ENCODE results near the gene CREB3L2. TPM values are rescaled to one million over a fixed set of nuclear protein-coding genes. Genes with fewer than 3 reads are reported as not detected.

Gene CREB3L2
- total and polyA plus RNA-seq, 2 of the 8 experiments (the other 6 are each of a cell fraction or from before 2014, with no cell fraction given), result 14.4 to 48.3 TPM

DNA sequence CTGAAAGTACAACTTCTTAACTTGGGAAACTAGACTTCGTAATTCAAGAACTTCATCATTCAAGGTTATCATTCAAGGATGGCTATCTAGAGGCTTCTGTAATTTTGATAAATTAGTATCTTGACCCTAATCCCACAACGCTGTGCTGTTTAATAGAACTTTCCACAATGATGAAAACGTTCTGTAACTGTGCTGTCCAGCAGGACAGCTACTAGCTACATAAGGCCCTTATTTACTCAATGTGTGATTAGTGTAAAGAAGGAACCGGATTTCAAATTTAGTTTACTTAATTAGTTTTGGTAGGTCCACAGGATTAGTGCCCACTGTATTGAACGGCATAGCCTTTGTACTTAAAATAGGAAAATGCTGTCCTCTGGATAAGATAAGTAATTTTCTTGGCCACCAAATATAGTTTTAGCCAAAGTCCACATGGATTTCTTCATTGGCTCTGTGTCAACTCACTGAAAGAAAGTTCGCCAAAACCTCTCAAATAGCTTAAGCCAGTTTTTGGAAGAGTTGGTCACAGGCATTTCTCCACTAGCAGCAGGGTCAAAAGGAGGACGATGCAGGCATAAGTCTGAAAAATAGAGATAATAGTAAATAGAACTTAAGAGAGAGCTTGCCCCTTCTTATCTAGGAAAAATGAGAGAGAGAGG lies 172.4 kb downstream of the CREB3L2 start:
- no peak overlapping the region for H3K9ac ChIP-seq (replicated peaks in 1 of 4; ENCODE audit: extremely low read depth in 1 of 4, low read depth in 3 of 4, low read length in 3 of 4)
- H3K4me3 ChIP-seq (ENCODE audit: extremely low read depth in 1 of 4, insufficient read depth in 2 of 4, low read depth in 3 of 4, low read length in 4 of 4), result no peak overlapping the region
- H4K91ac ChIP-seq (replicated peaks; ENCODE audit: insufficient read length, low read length), result no peak overlapping the region
- CTCF ChIA-PET (ENCODE audit: partially characterized antibody), result interaction anchor here (1.0 to 1.6 kb wide), 4 partner anchors 14 to 985 kb away, joined by 3 to 4 read pairs (median 4); no protein-coding TSS in a partner anchor
- no peak overlapping the region for H3K27ac ChIP-seq (ENCODE audit: low read depth, low read length)
- H3K36me3 ChIP-seq (ENCODE audit: control insufficient read depth in 2 of 4, insufficient read depth in 4 of 4, low read length in 3 of 4), result peaks cover 0 to 6% (median 0%) of the 10 kb centered on the region in 4 experiments; a peak in 3 of 8 replicates
- H3K79me2 ChIP-seq (ENCODE audit: control insufficient read depth in 1 of 2, insufficient read depth in 2 of 2, low read length in 2 of 2), result no peaks in the 10 kb centered on the region
- H2BK120ac ChIP-seq (replicated peaks; ENCODE audit: low read depth, low read length), result no peak overlapping the region
- POLR2A ChIA-PET (ENCODE audit: partially characterized antibody), result no interaction called here
- H3K56ac ChIP-seq (replicated peaks; ENCODE audit: insufficient read length, low read depth, low read length), result no peak overlapping the region
- FAIRE-seq (no peak), DNase-seq (ENCODE audit: low read depth in 1 of 2, low spot score in 2 of 2) (no peak)
- H4K8ac ChIP-seq (ENCODE audit: extremely low read depth, insufficient read depth, low read length), result no peak overlapping the region
- H2BK20ac ChIP-seq (ENCODE audit: low read length), result no peak overlapping the region
- H4K20me1 ChIP-seq (replicated peaks in 1 of 2; ENCODE audit: control insufficient read depth in 1 of 2, insufficient read depth in 2 of 2, low read length in 2 of 2), result no peaks in the 10 kb centered on the region
- H2BK5ac ChIP-seq (ENCODE audit: low read depth, low read length), result no peak overlapping the region
- peaks cover 26 to 27% of the 10 kb centered on the region in 2 experiments for H3K9me3 ChIP-seq (ENCODE audit: insufficient read depth in 2 of 2, low read depth in 1 of 2, low read length in 1 of 2)
- H3K14ac ChIP-seq (ENCODE audit: insufficient read length), result no peak overlapping the region
- no peak overlapping the region for H4K5ac ChIP-seq (ENCODE audit: insufficient read length, low read depth, low read length)
- no peak overlapping the region for H3K4me2 ChIP-seq (ENCODE audit: insufficient read depth in 1 of 2, low read depth in 2 of 2, low read length in 2 of 2)
- no peaks in the 10 kb centered on the region for H3K79me1 ChIP-seq (ENCODE audit: low read depth, low read length)
- H3K4ac ChIP-seq (replicated peaks; ENCODE audit: insufficient read length, low read depth, low read length), result no peak overlapping the region
- no peak overlapping the region for H2BK12ac ChIP-seq (ENCODE audit: low read depth, low read length)
- no peaks in the 10 kb centered on the region for H3K4me1 ChIP-seq (replicated peaks in 1 of 4; ENCODE audit: control insufficient read depth in 3 of 4, insufficient read depth in 4 of 4, low read length in 3 of 4)
- H3K27me3 ChIP-seq (replicated peaks in 1 of 4; ENCODE audit: control insufficient read depth in 3 of 4, extremely low read depth in 1 of 4, insufficient read depth in 3 of 4, low read length in 3 of 4), result no peaks in the 10 kb centered on the region
- WGBS, 2 experiments (ENCODE audit: extremely low coverage in 1 of 2, insufficient coverage in 1 of 2, insufficient read length in 1 of 2, insufficient replicate concordance in 2 of 2, low coverage in 1 of 2, low lambda C conversion rate in 2 of 2, missing lambda C conversion rate in 1 of 2), result 89% methylated on average over 7 of the region's 7 CpGs; no CpG with 5 or more reads in 1 of the 2 experiments
- no peak overlapping the region for H3K18ac ChIP-seq (ENCODE audit: extremely low read depth, low read length)
- H2AFZ ChIP-seq (ENCODE audit: low read length), result no peak overlapping the region
- H2AK5ac ChIP-seq (ENCODE audit: low read depth, low read length), result no peak overlapping the region
- H2BK15ac ChIP-seq (ENCODE audit: low read length), result no peak overlapping the region
- H3K23me2 ChIP-seq (ENCODE audit: low read depth, low read length), result peaks cover 3% of the 10 kb centered on the region; the same call in 1 of the 2 replicates
- H3K23ac ChIP-seq (ENCODE audit: insufficient read length), result no peak overlapping the region
- TF ChIP-seq TEAD4 (IDR thresholded peaks at IDR 0.05; ENCODE audit: low read depth, low read length), result no peak
- no peak for TF ChIP-seq EGR1 (IDR thresholded peaks at IDR 0.05; ENCODE audit: borderline replicate concordance, low read depth, low read length)
- no peak for TF ChIP-seq SIX5 (IDR thresholded peaks at IDR 0.05; ENCODE audit: low read depth, low read length)
- TF ChIP-seq HDAC6 (IDR thresholded peaks at IDR 0.05; ENCODE audit: low read depth, low read length), result no peak
- no peak for TF ChIP-seq BCL11A (IDR thresholded peaks at IDR 0.05; ENCODE audit: low read depth in 2 of 2, low read length in 2 of 2)
- TF ChIP-seq JUN (IDR thresholded peaks at IDR 0.05; ENCODE audit: low read depth, low read length), result no peak
- no peak for TF ChIP-seq RFX5 (IDR thresholded peaks at IDR 0.05; ENCODE audit: borderline replicate concordance, low read depth, low read length)
- no peak for TF ChIP-seq EZH2 (IDR thresholded peaks at IDR 0.05; ENCODE audit: low read depth, low read length, severe bottlenecking)
- TF ChIP-seq, protein P1, sequence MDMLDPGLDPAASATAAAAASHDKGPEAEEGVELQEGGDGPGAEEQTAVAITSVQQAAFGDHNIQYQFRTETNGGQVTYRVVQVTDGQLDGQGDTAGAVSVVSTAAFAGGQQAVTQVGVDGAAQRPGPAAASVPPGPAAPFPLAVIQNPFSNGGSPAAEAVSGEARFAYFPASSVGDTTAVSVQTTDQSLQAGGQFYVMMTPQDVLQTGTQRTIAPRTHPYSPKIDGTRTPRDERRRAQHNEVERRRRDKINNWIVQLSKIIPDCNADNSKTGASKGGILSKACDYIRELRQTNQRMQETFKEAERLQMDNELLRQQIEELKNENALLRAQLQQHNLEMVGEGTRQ (IDR thresholded peaks at IDR 0.05; ENCODE audit: low read length), result no peak
- TF ChIP-seq FOSL1 (IDR thresholded peaks at IDR 0.05; ENCODE audit: insufficient read depth, low read depth, low read length), result no peak
- TF ChIP-seq SRF (IDR thresholded peaks at IDR 0.05; ENCODE audit: low read depth, low read length), result no peak
